Measurements from ENCODE around the gene PRELP. TPM values are rescaled to one million over a fixed set of nuclear protein-coding genes. Genes with fewer than 3 reads are reported as not detected.

PRELP gene
- total RNA-seq, 4 donors from 2014 or later, result 16.1 to 65.0 (median 20.7) TPM

- no peak for DNase-seq (ENCODE audit: low spot score in 2 of 2)
- TF ChIP-seq POLR2A (IDR thresholded peaks at IDR 0.05), result no peak
- TF ChIP-seq, protein P1, sequence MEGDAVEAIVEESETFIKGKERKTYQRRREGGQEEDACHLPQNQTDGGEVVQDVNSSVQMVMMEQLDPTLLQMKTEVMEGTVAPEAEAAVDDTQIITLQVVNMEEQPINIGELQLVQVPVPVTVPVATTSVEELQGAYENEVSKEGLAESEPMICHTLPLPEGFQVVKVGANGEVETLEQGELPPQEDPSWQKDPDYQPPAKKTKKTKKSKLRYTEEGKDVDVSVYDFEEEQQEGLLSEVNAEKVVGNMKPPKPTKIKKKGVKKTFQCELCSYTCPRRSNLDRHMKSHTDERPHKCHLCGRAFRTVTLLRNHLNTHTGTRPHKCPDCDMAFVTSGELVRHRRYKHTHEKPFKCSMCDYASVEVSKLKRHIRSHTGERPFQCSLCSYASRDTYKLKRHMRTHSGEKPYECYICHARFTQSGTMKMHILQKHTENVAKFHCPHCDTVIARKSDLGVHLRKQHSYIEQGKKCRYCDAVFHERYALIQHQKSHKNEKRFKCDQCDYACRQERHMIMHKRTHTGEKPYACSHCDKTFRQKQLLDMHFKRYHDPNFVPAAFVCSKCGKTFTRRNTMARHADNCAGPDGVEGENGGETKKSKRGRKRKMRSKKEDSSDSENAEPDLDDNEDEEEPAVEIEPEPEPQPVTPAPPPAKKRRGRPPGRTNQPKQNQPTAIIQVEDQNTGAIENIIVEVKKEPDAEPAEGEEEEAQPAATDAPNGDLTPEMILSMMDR (IDR thresholded peaks at IDR 0.05), result no peak
These were observed 43.6 kb downstream of the PRELP start for GRCh38 chr1:203519053-203519840.

GRCh38 chr1:203519896-203520295, 44.3 kb downstream of the PRELP start:
- TF ChIP-seq, protein P1 (IDR thresholded peaks at IDR 0.05), result no peak
- no peak for TF ChIP-seq POLR2A (IDR thresholded peaks at IDR 0.05)

More at GRCh38 chr1:203519053-203519840, 43.6 kb downstream of the PRELP start:
- 76 to 90% methylated on average over 10 of the region's 10 CpGs for WGBS, 2 donors
- no peak overlapping the region for H3K4me3 ChIP-seq (ENCODE audit: low read depth, poor library complexity, severe bottlenecking)
- intact Hi-C loops (cut with DNase I; ENCODE audit: low total_unique reads), result loop anchor here (10.0 kb wide), 1 partner anchor 106 kb away; the partner anchor contains the start of gene ATP2B4

DNA sequence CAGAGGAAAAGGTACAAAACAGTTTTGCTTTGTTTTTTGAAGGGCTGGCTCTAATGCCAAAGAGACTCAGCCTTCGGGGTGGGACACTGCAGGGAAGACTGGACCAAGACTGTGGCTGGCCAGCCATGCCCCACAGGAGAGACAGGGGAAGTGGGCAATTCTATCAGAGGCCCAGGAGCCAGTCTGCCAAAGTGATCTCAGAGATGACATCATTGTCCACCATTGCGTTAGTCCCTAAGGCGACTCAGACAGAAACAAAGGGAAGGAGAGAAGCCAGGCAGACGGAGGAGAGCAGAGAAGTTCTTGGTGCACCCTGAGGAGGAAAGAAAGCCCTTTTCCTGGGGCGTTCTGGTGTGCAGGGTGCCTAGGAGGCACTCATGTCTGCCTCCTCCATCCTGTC, 44.7 kb downstream of the PRELP start:
- DNase-seq (ENCODE audit: low spot score in 2 of 2), result no peak
- intact Hi-C loops (cut with DNase I; ENCODE audit: low total_unique reads), result no loop called here
- no peak overlapping the region for H3K4me3 ChIP-seq (ENCODE audit: low read depth, poor library complexity, severe bottlenecking)
- 61 to 68% methylated on average over 5 of the region's 5 CpGs for WGBS, 2 donors
- TF ChIP-seq, protein P1 (IDR thresholded peaks at IDR 0.05), result no peak
- TF ChIP-seq POLR2A (IDR thresholded peaks at IDR 0.05), result no peak

More at GRCh38 chr1:203519896-203520295, 44.3 kb downstream of the PRELP start:
- H3K4me3 ChIP-seq (ENCODE audit: low read depth, poor library complexity, severe bottlenecking), result no peak overlapping the region
- 92 to 96% methylated on average over 6 of the region's 6 CpGs for WGBS, 2 donors
- intact Hi-C loops (cut with DNase I; ENCODE audit: low total_unique reads), result loop anchor here (10.0 kb wide), 1 partner anchor 105 kb away; the partner anchor contains the start of gene ATP2B4
- DNase-seq (ENCODE audit: low spot score in 2 of 2), result no peak

DNA sequence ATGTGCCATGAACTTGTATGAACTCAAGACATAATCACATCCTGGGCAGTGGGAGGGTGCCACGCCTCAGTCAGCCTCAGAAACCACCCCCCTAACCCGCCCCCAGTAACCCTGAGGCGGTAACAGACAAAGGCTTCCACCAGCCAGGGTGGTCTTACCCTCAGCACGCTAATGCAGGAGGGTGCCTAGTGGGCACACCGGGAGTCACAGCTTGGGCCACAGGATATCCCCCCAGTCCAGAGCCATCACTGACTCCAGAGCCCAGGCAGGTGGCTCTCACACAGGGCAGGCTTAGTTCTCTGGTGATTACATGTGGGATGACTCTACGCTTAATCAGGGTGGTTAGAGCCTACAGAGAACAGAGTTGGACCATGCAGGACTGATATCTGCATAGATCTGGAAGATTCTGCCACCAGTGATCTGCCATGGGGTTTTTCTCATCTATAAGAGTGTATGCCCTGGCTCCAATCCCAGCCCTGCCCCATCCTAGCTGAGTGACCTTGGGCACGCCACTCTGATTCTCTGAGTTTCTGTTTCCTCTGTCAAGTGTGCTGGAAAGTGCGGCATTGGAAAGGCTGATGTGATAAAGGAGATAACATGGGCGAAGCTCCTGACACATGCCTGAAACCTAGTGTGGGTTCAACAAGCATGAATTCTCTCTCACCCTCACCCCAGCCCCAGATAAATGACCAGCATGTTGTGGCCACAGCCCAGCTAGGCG, 45.6 kb downstream of the PRELP start:
- intact Hi-C loops (cut with DNase I; ENCODE audit: low total_unique reads), result no loop called here
- TF ChIP-seq, protein P1 (IDR thresholded peaks at IDR 0.05), result no peak
- TF ChIP-seq POLR2A (IDR thresholded peaks at IDR 0.05), result no peak
- no peak overlapping the region for H3K4me3 ChIP-seq (ENCODE audit: low read depth, poor library complexity, severe bottlenecking)
- 73 to 75% methylated on average over 10 of the region's 10 CpGs for WGBS, 2 donors
- DNase-seq (ENCODE audit: low spot score in 2 of 2), result no peak

GRCh38 chr1:203521812-203522211, 46.2 kb downstream of the PRELP start:
- 81 to 84% methylated on average over 5 of the region's 5 CpGs for WGBS, 2 donors
- DNase-seq (ENCODE audit: low spot score in 2 of 2), result no peak
- intact Hi-C loops (cut with DNase I; ENCODE audit: low total_unique reads), result no loop called here
- H3K4me3 ChIP-seq (ENCODE audit: low read depth, poor library complexity, severe bottlenecking), result no peak overlapping the region
- no peak for TF ChIP-seq POLR2A (IDR thresholded peaks at IDR 0.05)
- TF ChIP-seq, protein P1 (IDR thresholded peaks at IDR 0.05), result no peak

Data from lower leg skin (tissue), 4 donors.